Sigmoid colon (tissue), 7 donors: ENCODE results near the gene FUBP3. TPM values are rescaled to one million over a fixed set of nuclear protein-coding genes. Genes with fewer than 3 reads are reported as not detected.

Experiments used
- DNase-seq: peaks from one replicate; pipeline ENCODE4 v3.0.0-alpha.2; 2019
- H3K27ac ChIP-seq, 4 donors: fragments of 200-600 bp; sonication (generic); one replicate each; pipeline ENCODE4 v1.5.1; 2016 to 2019; ENCODE audit warnings: mild to moderate bottlenecking in 1 of 4
- H3K27me3 ChIP-seq, 3 donors: fragments of 200-600 bp; sonication (generic); one replicate each; pipeline ENCODE4 v1.5.1; 2019; ENCODE audit warnings: mild to moderate bottlenecking in 1 of 3
- H3K36me3 ChIP-seq, 4 donors: fragments of 200-600 bp; sonication (generic); one replicate each; pipeline ENCODE4 v1.5.1; 2016 to 2019
- H3K4me1 ChIP-seq, 4 donors: fragments of 200-600 bp; sonication (generic); one replicate each; pipeline ENCODE4 v1.5.1; 2017 to 2019
- H3K4me3 ChIP-seq, 4 donors: fragments of 200-600 bp; sonication (generic); one replicate each; pipeline ENCODE4 v1.5.1; 2017 to 2019; ENCODE audit warnings: mild to moderate bottlenecking in 2 of 4, moderate library complexity in 1 of 4
- H3K9me3 ChIP-seq, 4 donors: fragments of 200-600 bp in 3 of 4; sonication (generic) in 3 of 4; one replicate each; pipeline versions ENCODE4 v1.5.1 to v1.6.1; 2013 to 2019
- EP300 ChIP-seq, 4 donors: sonication (generic); formaldehyde crosslinking; IDR thresholded peaks; one replicate each; pipeline ENCODE4 v1.6.1; 2017; ENCODE audit warnings: antibody characterized with exemption in 4 of 4
- POLR2A ChIP-seq, 2 donors: fragments of 450-650 bp; IDR thresholded peaks; one replicate each; pipeline ENCODE4 v1.6.1; 2016; ENCODE audit warnings: antibody characterized with exemption in 2 of 2, mild to moderate bottlenecking in 2 of 2, moderate library complexity in 2 of 2
- POLR2AphosphoS5 ChIP-seq, 4 donors: sonication (generic); formaldehyde crosslinking; IDR thresholded peaks; one replicate each; pipeline ENCODE4 v1.6.1; 2017; ENCODE audit warnings: antibody characterized with exemption in 4 of 4
- WGBS, 2 donors: extraction: QIAGEN DNeasy Blood & Tissue Kit; methylation state at CpG; one replicate each; pipeline ENCODE4 v1.1.7; 2013; 5-methylcytosine and 5-hydroxymethylcytosine counted together
- intact Hi-C: fragments of 100-400 bp; cut with DNase I; formaldehyde crosslinking; loops from one replicate; pipeline ENCODE4 v1.15.1; 2023
- polyA plus RNA-seq, 3 donors: library from polyadenylated mRNA; stranded (reverse); fragments of 200-250 nt; gene quantifications; one replicate each; pipeline ENCODE4 v1.2.3, GENCODE V29; 2013
- total RNA-seq, 4 donors: library from RNA; depleted of rRNA; stranded (reverse); fragments of >200 nt; gene quantifications; one replicate each; pipeline ENCODE4 v1.1.0, GENCODE V29; 2016
- TF ChIP-seq, protein P1 (sequence below), 4 experiments: fragments of 450-650 bp in 3 of 4; fragments of 200-600 bp in 1 of 4; IDR thresholded peaks; one replicate each; pipeline ENCODE4 v1.5.1; 2016 to 2019; ENCODE audit warnings: antibody characterized with exemption in 4 of 4, mild to moderate bottlenecking in 3 of 4, moderate library complexity in 2 of 4
- donor health status: healthy with polysubstance abuse.
- donor health status: Bipolar disorder and iron deficiency.
- donor health status: healthy.

The FUBP3 gene
- total and polyA plus RNA-seq, 7 donors, result 19.4 to 44.4 (median 41.3) TPM

DNA sequence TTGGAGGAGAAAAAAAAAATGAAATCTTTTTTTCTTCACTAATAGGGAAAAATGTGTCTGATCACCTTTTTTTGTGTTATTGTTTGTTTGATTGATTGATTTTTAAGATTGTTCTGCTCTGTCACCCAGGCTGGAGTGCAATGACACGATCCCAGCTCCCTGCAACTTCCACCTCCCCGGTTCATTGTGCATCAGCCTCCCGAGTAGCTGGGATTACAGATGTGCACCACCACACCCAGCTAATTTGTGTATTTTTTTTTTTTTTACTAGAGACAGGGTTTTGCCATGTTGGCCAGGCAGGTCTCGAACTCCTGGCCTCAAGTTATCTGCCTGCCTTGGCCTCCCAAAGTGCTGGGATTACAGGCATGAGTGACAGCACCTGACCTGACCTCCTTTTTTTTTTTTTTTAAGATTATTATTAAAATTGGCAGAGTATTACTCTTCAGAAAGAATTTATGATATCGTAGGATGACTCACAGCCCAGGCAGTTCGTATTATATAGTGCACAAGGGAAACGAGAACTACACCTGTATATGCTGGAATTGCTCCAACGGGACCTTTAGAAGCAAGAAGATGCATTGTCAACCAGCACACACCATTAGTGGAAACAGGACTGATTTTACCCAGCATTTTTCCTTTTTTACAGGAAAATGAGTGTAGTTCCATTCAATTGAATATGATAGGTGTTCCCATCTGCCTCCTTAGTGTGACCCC lies 27.7 kb downstream of the FUBP3 start:
- H3K4me1 ChIP-seq, result peaks cover 0 to 52% (median 37%) of the 10 kb centered on the region in 4 donors
- intact Hi-C loops, result no loop called here
- no peak for DNase-seq
- no peak for TF ChIP-seq POLR2A (IDR thresholded peaks at IDR 0.05)
- TF ChIP-seq, protein P1, sequence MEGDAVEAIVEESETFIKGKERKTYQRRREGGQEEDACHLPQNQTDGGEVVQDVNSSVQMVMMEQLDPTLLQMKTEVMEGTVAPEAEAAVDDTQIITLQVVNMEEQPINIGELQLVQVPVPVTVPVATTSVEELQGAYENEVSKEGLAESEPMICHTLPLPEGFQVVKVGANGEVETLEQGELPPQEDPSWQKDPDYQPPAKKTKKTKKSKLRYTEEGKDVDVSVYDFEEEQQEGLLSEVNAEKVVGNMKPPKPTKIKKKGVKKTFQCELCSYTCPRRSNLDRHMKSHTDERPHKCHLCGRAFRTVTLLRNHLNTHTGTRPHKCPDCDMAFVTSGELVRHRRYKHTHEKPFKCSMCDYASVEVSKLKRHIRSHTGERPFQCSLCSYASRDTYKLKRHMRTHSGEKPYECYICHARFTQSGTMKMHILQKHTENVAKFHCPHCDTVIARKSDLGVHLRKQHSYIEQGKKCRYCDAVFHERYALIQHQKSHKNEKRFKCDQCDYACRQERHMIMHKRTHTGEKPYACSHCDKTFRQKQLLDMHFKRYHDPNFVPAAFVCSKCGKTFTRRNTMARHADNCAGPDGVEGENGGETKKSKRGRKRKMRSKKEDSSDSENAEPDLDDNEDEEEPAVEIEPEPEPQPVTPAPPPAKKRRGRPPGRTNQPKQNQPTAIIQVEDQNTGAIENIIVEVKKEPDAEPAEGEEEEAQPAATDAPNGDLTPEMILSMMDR (IDR thresholded peaks at IDR 0.05), result no peak
- no peak for TF ChIP-seq POLR2AphosphoS5 (IDR thresholded peaks at IDR 0.05)
- no peak for TF ChIP-seq EP300 (IDR thresholded peaks at IDR 0.05)
- H3K27ac ChIP-seq, result peak overlapping the region in 3 of 4 donors; percentile 44 to 67 (median 63)
- H3K9me3 ChIP-seq, result no peaks in the 10 kb centered on the region
- peaks cover 0 to 14% (median 0%) of the 10 kb centered on the region in 4 donors for H3K36me3 ChIP-seq
- 45 to 81% methylated on average over 8 of the region's 8 CpGs for WGBS, 2 donors
- no peak overlapping the region for H3K4me3 ChIP-seq
- H3K27me3 ChIP-seq, result no peaks in the 10 kb centered on the region

DNA sequence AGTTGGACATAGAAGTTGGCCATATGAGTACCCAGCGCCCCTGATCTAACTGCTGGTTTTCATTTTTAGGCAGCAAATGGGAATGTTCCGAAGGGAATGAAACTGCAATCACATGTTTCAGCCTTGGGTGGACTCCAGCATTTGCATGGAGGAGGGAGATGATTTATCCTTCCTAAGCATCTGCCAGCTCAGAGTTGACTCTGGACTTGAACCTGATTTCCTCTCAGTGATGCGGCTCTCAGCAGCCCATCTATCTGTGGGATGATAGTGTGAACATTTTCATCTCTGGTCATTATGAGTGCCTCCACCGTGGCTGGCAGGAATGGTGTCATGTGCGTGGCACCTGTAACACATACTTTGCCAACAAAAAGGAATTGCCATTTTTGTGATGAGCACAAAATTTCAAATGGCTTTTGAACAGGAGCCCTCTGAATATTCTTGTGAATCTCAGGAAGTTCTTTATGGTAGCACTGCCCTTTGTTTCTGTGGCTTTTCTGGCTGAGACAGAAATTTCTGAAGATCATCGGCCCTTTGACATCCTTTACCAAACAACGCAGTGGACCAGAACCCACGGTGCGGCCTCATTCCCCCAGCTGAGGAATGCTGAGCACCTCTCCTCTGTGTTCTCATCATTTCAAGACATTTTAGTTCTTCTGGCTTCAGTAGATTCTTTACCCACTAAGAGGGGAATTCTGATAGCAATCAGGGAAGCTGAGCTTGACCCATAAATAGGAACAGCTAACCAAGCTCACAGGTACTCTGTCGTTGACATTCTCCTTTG lies 28.5 kb downstream of the FUBP3 start:
- intact Hi-C loops, result no loop called here
- no peak for DNase-seq
- Histone ChIP-seq H3K27ac (peak overlapping the region in 3 of 4 donors; percentile 44 to 67 (median 63)), H3K36me3 (peaks cover 0 to 13% (median 5%) of the 10 kb centered on the region in 4 donors), H3K4me1 (peaks cover 0 to 54% (median 41%) of the 10 kb centered on the region in 4 donors), H3K4me3 (no peak overlapping the region), H3K9me3 (no peaks in the 10 kb centered on the region), H3K27me3 (no peaks in the 10 kb centered on the region)
- 85 to 91% methylated on average over 10 of the region's 10 CpGs for WGBS, 2 donors
- TF ChIP-seq, protein P1 (IDR thresholded peaks at IDR 0.05), result no peak
- TF ChIP-seq POLR2AphosphoS5 (IDR thresholded peaks at IDR 0.05), result peak in 3 of 4 donors; percentile 19 to 57 (median 24)
- no peak for TF ChIP-seq EP300 (IDR thresholded peaks at IDR 0.05)
- TF ChIP-seq POLR2A (IDR thresholded peaks at IDR 0.05), result no peak

DNA sequence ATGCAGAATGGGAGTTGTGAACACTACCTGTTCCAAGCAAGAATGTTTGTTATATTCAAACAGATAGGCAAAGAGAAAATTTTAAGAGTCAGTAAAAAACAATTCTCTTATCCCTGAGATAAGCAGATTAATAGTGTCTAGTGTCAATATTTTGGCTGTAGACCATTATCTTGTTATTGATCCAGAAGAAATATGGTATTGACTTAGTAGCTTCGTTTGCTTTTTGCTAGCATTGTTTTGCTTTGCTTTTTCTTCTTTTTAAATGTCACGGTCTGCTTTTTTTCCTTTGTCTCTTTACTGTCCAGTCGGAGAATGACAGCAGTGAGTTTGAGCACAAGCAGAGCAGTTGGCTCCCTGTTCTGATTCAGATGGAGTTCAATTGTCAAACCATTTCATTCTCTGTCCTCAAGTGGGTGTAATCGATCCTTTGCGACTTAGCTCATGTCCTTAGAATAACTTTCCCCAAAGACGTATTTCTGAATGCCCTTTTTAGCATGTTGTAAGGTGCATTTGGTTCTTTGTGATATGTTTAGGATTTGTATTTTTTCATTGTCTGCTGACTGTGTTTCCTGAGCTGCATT lies 29.3 kb downstream of the FUBP3 start:
- WGBS, 2 donors, result 76 to 81% methylated on average over 6 of the region's 6 CpGs
- no peak for DNase-seq
- TF ChIP-seq POLR2A (IDR thresholded peaks at IDR 0.05), result no peak
- TF ChIP-seq, protein P1 (IDR thresholded peaks at IDR 0.05), result no peak
- TF ChIP-seq POLR2AphosphoS5 (IDR thresholded peaks at IDR 0.05), result no peak
- Histone ChIP-seq H3K4me1 (peaks cover 0 to 54% (median 41%) of the 10 kb centered on the region in 4 donors), H3K27me3 (no peaks in the 10 kb centered on the region), H3K9me3 (no peaks in the 10 kb centered on the region), H3K36me3 (peaks cover 0 to 17% (median 12%) of the 10 kb centered on the region in 4 donors), H3K27ac (peak overlapping the region in 2 of 4 donors; percentile 63 to 67), H3K4me3 (no peak overlapping the region)
- intact Hi-C loops, result no loop called here

DNA sequence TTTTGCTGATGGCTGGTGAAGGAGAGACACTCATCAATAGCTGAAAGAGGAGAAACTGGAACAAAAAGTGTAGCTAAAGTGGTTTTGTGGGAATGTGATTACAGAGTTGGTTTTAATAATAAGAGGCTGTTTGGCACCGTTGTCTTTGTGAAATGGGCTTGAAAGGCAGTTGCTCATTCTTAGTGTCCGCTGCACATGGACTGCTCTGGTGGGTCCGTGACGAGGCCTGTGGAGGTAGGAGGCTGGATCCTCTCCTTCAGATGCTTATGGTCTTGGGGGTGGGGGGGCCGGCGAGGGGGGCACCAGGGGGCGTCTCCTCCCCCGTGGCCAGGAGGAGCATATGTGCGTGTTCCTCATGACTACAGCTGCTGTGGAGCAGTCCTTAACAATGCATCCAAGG lies 29.8 kb downstream of the FUBP3 start:
- DNase-seq, result no peak
- no peak for TF ChIP-seq POLR2AphosphoS5 (IDR thresholded peaks at IDR 0.05)
- TF ChIP-seq POLR2A (IDR thresholded peaks at IDR 0.05), result no peak
- TF ChIP-seq EP300 (IDR thresholded peaks at IDR 0.05), result no peak
- TF ChIP-seq, protein P1 (IDR thresholded peaks at IDR 0.05), result no peak
- Histone ChIP-seq H3K4me1 (peaks cover 0 to 54% (median 41%) of the 10 kb centered on the region in 4 donors), H3K36me3 (peaks cover 3 to 20% (median 17%) of the 10 kb centered on the region in 4 donors), H3K27me3 (no peaks in the 10 kb centered on the region), H3K27ac (peak overlapping the region in 2 of 4 donors; percentile 19 to 67), H3K4me3 (no peak overlapping the region), H3K9me3 (no peaks in the 10 kb centered on the region)
- intact Hi-C loops, result no loop called here
- WGBS, 2 donors, result 91 to 92% methylated on average over 9 of the region's 9 CpGs
